ENCODE measurements around the gene TAS2R38.

- TF ChIP-seq CTCF (conservative IDR thresholded peaks at IDR 0.05; ENCODE audit: low read depth in 2 of 2), result no peak
- TF ChIP-seq REST (IDR thresholded peaks at IDR 0.05; ENCODE audit: unreplicated experiment), result no peak
- no peak for TF ChIP-seq ZNF331 (CRISPR knock-in tag; IDR thresholded peaks at IDR 0.05; ENCODE audit: low read depth)
- no peak for TF ChIP-seq POLR2AphosphoS5 (IDR thresholded peaks at IDR 0.05; ENCODE audit: low read depth)
- TF ChIP-seq EZH2 (IDR thresholded peaks at IDR 0.05; ENCODE audit: low read depth, unreplicated experiment), result no peak
- TF ChIP-seq CREB1 (CRISPR knock-in tag; IDR thresholded peaks at IDR 0.05; ENCODE audit: low read depth), result no peak
- TF ChIP-seq STAT1 (IDR thresholded peaks at IDR 0.05; ENCODE audit: unreplicated experiment), result no peak
- TF ChIP-seq ETS1 (IDR thresholded peaks at IDR 0.05), result no peak
- no peak for TF ChIP-seq JUNB (IDR thresholded peaks at IDR 0.05; ENCODE audit: unreplicated experiment)
- no peak for TF ChIP-seq EZH2phosphoT487 (IDR thresholded peaks at IDR 0.05; ENCODE audit: unreplicated experiment)
- TF ChIP-seq NANOG (IDR thresholded peaks at IDR 0.05; ENCODE audit: borderline replicate concordance), result no peak
- TF ChIP-seq ZNF114 (CRISPR knock-in tag; IDR thresholded peaks at IDR 0.05), result no peak
- TF ChIP-seq ZNF462 (CRISPR knock-in tag; IDR thresholded peaks at IDR 0.05), result no peak
Measured at GRCh38 chr7:142001163-142001874, 27.7 kb upstream of the TAS2R38 start.
